Osteoblast (primary cell): ENCODE results near the gene ANP32A. TPM values are rescaled to one million over a fixed set of nuclear protein-coding genes. Genes with fewer than 3 reads are reported as not detected.

Experiments
- DNase-seq: peaks from one replicate; pipeline ENCODE4 v3.0.0; 2011; ENCODE audit warnings: low spot score, mixed read lengths; ENCODE audit not compliant: insufficient read length; ENCODE audit errors: missing footprints
- H2AFZ ChIP-seq: 2 replicates; pipeline ENCODE4 v1.6.0; 2011; ENCODE audit warnings: mild to moderate bottlenecking, low read length
- H3K27ac ChIP-seq: 2 replicates; pipeline ENCODE4 v1.5.1; 2011; ENCODE audit warnings: mild to moderate bottlenecking, low read depth, low read length, moderate library complexity
- H3K27me3 ChIP-seq: 2 replicates; pipeline ENCODE4 v1.6.0; 2012; ENCODE audit warnings: mild to moderate bottlenecking, control low read depth, inconsistent platforms, low read length, moderate library complexity; ENCODE audit not compliant: insufficient read depth
- H3K36me3 ChIP-seq: 2 replicates; pipeline ENCODE4 v1.5.1; 2011; ENCODE audit warnings: mild to moderate bottlenecking, low read length, control low read depth, moderate library complexity; ENCODE audit not compliant: insufficient read depth
- H3K4me1 ChIP-seq: 2 replicates; pipeline ENCODE4 v1.5.1; 2011; ENCODE audit warnings: mild to moderate bottlenecking, low read length, control low read depth, moderate library complexity; ENCODE audit not compliant: insufficient read depth
- H3K4me2 ChIP-seq: 2 replicates; pipeline ENCODE4 v1.6.0; 2011; ENCODE audit warnings: mild to moderate bottlenecking, low read length; ENCODE audit not compliant: insufficient read depth
- H3K4me3 ChIP-seq: fragments of 200-600 bp; sonication (generic); 3 replicates; pipeline ENCODE4 v1.5.1; 2012; ENCODE audit warnings: mild to moderate bottlenecking, low read length, inconsistent platforms; ENCODE audit not compliant: insufficient read depth
- H3K79me2 ChIP-seq: 2 replicates; pipeline ENCODE4 v1.6.0; 2012; ENCODE audit warnings: mild to moderate bottlenecking, low read length, control low read depth, inconsistent platforms; ENCODE audit not compliant: insufficient read depth
- H3K9me3 ChIP-seq: 2 replicates; pipeline ENCODE4 v1.5.1; 2011; ENCODE audit warnings: low read depth, low read length, control low read depth
- H4K20me1 ChIP-seq: 2 replicates; pipeline ENCODE4 v1.6.0; 2012; ENCODE audit warnings: mild to moderate bottlenecking, low read length, control low read depth; ENCODE audit not compliant: insufficient read depth
- total RNA-seq: library from RNA; depleted of rRNA; stranded (reverse); fragments of >200 nt; gene quantifications from 2 replicates; pipeline ENCODE4 v1.2.3, GENCODE V29; 2012
- TF ChIP-seq, protein P1 (sequence below): IDR thresholded peaks from 2 replicates; pipeline ENCODE4 v1.5.1; 2011; ENCODE audit warnings: mild to moderate bottlenecking, low read depth, low read length, moderate library complexity; ENCODE audit errors: extremely low read depth

Gene ANP32A
- total RNA-seq, 1 donor, result 29.7 TPM

DNA sequence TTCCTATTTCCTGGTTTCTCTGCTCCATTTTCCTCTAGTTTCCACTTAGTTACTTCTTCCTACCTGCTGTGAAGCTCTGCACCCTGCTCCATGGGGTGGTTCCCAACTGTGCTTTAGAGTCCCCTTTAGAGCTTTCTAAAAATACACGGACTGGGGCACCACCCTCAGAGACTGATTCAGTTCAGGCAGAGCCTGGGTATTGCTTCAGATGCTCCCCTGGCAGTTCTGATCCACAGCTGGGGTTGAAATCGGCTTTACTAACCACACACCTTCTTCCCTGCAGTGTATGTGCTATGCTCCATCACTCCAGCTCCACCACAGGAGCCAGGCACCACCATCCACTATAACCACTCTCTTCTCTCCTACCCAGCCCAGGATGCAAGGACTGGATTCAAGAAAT lies 12.6 kb downstream of the ANP32A start:
- Histone ChIP-seq H3K4me2 (no peak overlapping the region), H3K27me3 (no peaks in the 10 kb centered on the region), H3K4me1 (peaks cover 5% of the 10 kb centered on the region), H4K20me1 (peaks cover 49% of the 10 kb centered on the region), H3K9me3 (no peaks in the 10 kb centered on the region), H3K4me3 (no peak overlapping the region), H3K36me3 (no peaks in the 10 kb centered on the region), H2AFZ (no peak overlapping the region), H3K79me2 (peaks cover 93% of the 10 kb centered on the region), H3K27ac (no peak overlapping the region)
- TF ChIP-seq, protein P1, sequence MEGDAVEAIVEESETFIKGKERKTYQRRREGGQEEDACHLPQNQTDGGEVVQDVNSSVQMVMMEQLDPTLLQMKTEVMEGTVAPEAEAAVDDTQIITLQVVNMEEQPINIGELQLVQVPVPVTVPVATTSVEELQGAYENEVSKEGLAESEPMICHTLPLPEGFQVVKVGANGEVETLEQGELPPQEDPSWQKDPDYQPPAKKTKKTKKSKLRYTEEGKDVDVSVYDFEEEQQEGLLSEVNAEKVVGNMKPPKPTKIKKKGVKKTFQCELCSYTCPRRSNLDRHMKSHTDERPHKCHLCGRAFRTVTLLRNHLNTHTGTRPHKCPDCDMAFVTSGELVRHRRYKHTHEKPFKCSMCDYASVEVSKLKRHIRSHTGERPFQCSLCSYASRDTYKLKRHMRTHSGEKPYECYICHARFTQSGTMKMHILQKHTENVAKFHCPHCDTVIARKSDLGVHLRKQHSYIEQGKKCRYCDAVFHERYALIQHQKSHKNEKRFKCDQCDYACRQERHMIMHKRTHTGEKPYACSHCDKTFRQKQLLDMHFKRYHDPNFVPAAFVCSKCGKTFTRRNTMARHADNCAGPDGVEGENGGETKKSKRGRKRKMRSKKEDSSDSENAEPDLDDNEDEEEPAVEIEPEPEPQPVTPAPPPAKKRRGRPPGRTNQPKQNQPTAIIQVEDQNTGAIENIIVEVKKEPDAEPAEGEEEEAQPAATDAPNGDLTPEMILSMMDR, result no peak
- no peak for DNase-seq

DNA sequence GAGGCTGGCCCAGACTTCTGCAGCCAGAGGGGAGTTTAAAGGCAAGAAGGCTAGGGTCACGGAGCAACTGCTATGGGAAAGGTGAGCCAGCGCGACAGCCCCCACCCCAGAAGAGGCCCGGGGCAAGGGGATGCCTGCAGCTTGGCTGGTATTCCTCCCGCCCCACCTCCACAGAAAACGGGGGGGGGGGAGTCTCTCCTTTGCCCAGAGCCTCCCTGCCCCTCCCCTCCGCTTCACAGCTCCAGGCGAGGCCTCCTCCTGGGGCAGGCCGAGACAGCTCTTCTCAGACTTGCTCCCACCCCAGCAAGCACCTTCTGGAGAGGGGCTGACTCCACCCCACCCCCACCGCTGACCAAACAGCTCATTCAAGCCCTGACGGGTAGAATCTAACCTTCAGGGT lies 13.4 kb downstream of the ANP32A start:
- Histone ChIP-seq H3K27ac (no peak overlapping the region), H3K9me3 (no peaks in the 10 kb centered on the region), H3K27me3 (no peaks in the 10 kb centered on the region), H4K20me1 (peaks cover 47% of the 10 kb centered on the region), H2AFZ (no peak overlapping the region), H3K4me3 (no peak overlapping the region), H3K79me2 (peaks cover 88% of the 10 kb centered on the region), H3K4me1 (no peaks in the 10 kb centered on the region), H3K36me3 (no peaks in the 10 kb centered on the region), H3K4me2 (no peak overlapping the region)
- TF ChIP-seq, protein P1, result no peak
- no peak for DNase-seq

GRCh38 chr15:68806220-68807060 lies 14.3 kb downstream of the ANP32A start:
- Histone ChIP-seq H3K4me2 (no peak overlapping the region), H3K9me3 (no peaks in the 10 kb centered on the region), H2AFZ (no peak overlapping the region), H3K36me3 (no peaks in the 10 kb centered on the region), H3K27ac (no peak overlapping the region), H3K27me3 (no peaks in the 10 kb centered on the region), H3K4me3 (no peak overlapping the region), H3K79me2 (peaks cover 85% of the 10 kb centered on the region), H4K20me1 (peaks cover 46% of the 10 kb centered on the region), H3K4me1 (no peaks in the 10 kb centered on the region)
- no peak for DNase-seq
- TF ChIP-seq, protein P1, result no peak

- Histone ChIP-seq H4K20me1 (peaks cover 35% of the 10 kb centered on the region), H2AFZ (no peak overlapping the region), H3K9me3 (no peaks in the 10 kb centered on the region), H3K4me2 (no peak overlapping the region), H3K79me2 (peaks cover 69% of the 10 kb centered on the region), H3K4me3 (no peak overlapping the region), H3K27me3 (no peaks in the 10 kb centered on the region), H3K4me1 (peaks cover 3% of the 10 kb centered on the region), H3K27ac (no peak overlapping the region), H3K36me3 (no peaks in the 10 kb centered on the region)
- TF ChIP-seq, protein P1, result no peak
- no peak for DNase-seq
Measured at GRCh38 chr15:68802373-68802772, 18.3 kb downstream of the ANP32A start.
